ENCODE results near the gene RANGRF.

Gene RANGRF

DNA sequence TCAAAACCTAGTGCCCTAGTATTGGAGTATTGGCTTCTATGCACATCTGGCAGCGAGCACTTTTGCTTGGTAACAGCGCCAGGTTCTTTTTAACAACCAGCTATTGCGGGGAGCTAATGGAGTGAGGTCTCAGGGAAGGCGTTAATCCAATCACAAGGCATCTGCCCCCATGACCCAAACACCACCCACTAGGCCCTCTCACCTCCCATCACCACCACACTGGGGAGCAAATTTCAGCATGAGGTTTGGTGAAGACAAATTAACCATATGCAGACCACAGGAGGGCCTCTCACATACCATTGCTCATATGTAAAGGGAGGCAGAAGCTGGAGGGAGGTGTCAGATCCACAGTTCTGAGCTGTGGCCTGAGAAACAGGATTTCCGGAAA, 50.3 kb downstream of the RANGRF start:
- no peaks in the 10 kb centered on the region for H3K9me2 ChIP-seq (ENCODE audit: low read depth, low read length)
- H3K27me3 ChIP-seq (ENCODE audit: insufficient read depth, low read length): no peaks in the 10 kb centered on the region
- peaks cover 2% of the 10 kb centered on the region for H3K4me1 ChIP-seq (ENCODE audit: insufficient read depth, low read length, severe bottlenecking)
- H3K4me3 ChIP-seq (ENCODE audit: low read depth, low read length, poor library complexity, severe bottlenecking): no peak overlapping the region
- H2AFZ ChIP-seq (ENCODE audit: low read length): no peak overlapping the region
- H3K79me2 ChIP-seq (ENCODE audit: insufficient read depth, low read length): no peaks in the 10 kb centered on the region
- H3K9me3 ChIP-seq (ENCODE audit: low read length): no peaks in the 10 kb centered on the region
- H3K4me2 ChIP-seq (ENCODE audit: low read length): no peak overlapping the region
- no peaks in the 10 kb centered on the region for H3K36me3 ChIP-seq (ENCODE audit: insufficient read depth, low read length)
- no peak overlapping the region for H3K27ac ChIP-seq (ENCODE audit: low read depth, low read length, poor library complexity, severe bottlenecking)
- no peaks in the 10 kb centered on the region for H4K20me1 ChIP-seq (ENCODE audit: insufficient read depth, low read length)
- H3F3A ChIP-seq (ENCODE audit: insufficient read depth, low read length): no peaks in the 10 kb centered on the region
- no peak overlapping the region for H3K9ac ChIP-seq (ENCODE audit: low read length)
- TF ChIP-seq EZH2 (IDR thresholded peaks at IDR 0.05; ENCODE audit: borderline replicate concordance, low read length): no peak
- TF ChIP-seq, protein P1, sequence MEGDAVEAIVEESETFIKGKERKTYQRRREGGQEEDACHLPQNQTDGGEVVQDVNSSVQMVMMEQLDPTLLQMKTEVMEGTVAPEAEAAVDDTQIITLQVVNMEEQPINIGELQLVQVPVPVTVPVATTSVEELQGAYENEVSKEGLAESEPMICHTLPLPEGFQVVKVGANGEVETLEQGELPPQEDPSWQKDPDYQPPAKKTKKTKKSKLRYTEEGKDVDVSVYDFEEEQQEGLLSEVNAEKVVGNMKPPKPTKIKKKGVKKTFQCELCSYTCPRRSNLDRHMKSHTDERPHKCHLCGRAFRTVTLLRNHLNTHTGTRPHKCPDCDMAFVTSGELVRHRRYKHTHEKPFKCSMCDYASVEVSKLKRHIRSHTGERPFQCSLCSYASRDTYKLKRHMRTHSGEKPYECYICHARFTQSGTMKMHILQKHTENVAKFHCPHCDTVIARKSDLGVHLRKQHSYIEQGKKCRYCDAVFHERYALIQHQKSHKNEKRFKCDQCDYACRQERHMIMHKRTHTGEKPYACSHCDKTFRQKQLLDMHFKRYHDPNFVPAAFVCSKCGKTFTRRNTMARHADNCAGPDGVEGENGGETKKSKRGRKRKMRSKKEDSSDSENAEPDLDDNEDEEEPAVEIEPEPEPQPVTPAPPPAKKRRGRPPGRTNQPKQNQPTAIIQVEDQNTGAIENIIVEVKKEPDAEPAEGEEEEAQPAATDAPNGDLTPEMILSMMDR (IDR thresholded peaks at IDR 0.05; ENCODE audit: low read length): no peak

GRCh38 chr17:8339540-8339939, 51.1 kb downstream of the RANGRF start, which contains the start of gene ODF4:
Gene ODF4, plus strand, starts transcription at chr17:8339840. Its CDS starts 212 bp downstream, at chr17:8340052.
- no peak within 1 kb of the TSS for H3K4me2 ChIP-seq (ENCODE audit: low read length)
- no peaks in the 10 kb centered on the region for H3K9me3 ChIP-seq (ENCODE audit: low read length)
- H3K27ac ChIP-seq (ENCODE audit: low read depth, low read length, poor library complexity, severe bottlenecking): no peak within 1 kb of the TSS
- no peaks in the 10 kb centered on the region for H3K36me3 ChIP-seq (ENCODE audit: insufficient read depth, low read length)
- H3K9ac ChIP-seq (ENCODE audit: low read length): no peak within 1 kb of the TSS
- H2AFZ ChIP-seq (ENCODE audit: low read length): no peak within 1 kb of the TSS
- H3F3A ChIP-seq (ENCODE audit: insufficient read depth, low read length): no peaks in the 10 kb centered on the region
- no peak for TF ChIP-seq EZH2 (IDR thresholded peaks at IDR 0.05; ENCODE audit: borderline replicate concordance, low read length)
- H3K79me2 ChIP-seq (ENCODE audit: insufficient read depth, low read length): no peaks in the 10 kb centered on the region
- H3K4me1 ChIP-seq (ENCODE audit: insufficient read depth, low read length, severe bottlenecking): peaks cover 2% of the 10 kb centered on the region
- no peak within 1 kb of the TSS for H3K4me3 ChIP-seq (ENCODE audit: low read depth, low read length, poor library complexity, severe bottlenecking)
- no peaks in the 10 kb centered on the region for H4K20me1 ChIP-seq (ENCODE audit: insufficient read depth, low read length)
- no peaks in the 10 kb centered on the region for H3K9me2 ChIP-seq (ENCODE audit: low read depth, low read length)
- H3K27me3 ChIP-seq (ENCODE audit: insufficient read depth, low read length): no peaks in the 10 kb centered on the region
